ENCODE results near the gene PSMB3.
A peak's percentile ranks its signal among the peaks of the same experiment; 100 is the strongest.

PSMB3 gene

GRCh38 chr17:38752308-38753070, at the start of gene PSMB3:
TSS of gene PSMB3 (plus strand) at chr17:38752741. CDS start at chr17:38752827, 86 bp downstream.
- peak within 1 kb of the TSS; percentile 99 for H3K4me3 ChIP-seq (replicated peaks; ENCODE audit: low read depth, low read length)
- no peak for TF ChIP-seq CTCF (IDR thresholded peaks at IDR 0.05; ENCODE audit: low read length, missing control alignments)
- peak; percentile 100 for DNase-seq (ENCODE audit: low read depth)

DNA sequence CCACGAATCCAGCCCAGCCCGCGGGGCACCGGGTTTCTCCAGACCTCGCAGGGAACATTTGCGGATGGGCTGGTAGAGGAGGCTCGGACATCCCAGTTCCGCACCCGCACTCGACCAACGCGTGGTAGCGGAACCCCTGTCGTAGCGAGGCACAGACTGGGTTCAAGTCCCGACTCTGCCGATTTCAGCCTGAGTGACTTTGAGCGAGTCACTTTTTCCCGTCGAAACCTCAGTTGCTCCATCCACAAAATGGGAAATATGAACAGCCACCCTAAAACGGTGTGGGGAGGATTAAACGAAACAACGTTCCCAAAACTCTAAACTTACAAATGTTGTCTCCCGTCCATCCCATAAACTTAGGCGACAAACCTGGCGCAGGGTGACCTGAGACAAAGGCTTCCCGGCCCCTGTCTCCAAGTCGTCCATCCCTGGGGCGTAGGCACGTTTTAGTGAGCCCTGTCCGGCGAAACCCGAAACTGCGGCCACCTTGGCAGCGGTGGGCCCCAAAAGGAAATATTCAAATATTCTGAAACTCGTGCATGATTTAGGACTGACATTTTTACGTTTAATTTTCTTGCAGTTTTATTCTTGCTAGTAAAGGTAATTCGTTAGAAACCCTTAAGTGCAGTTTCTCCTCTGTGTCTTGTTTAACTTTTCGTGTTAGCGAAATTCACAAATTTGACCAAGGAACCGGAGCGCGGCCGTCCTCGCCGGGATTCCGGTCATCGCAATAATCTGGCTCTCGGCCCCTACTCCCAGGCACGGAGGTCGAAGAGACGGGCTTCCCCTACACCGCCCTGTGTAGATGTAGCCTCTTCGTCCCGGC, 49.4 kb upstream of the PSMB3 start:
- H3K4me3 ChIP-seq (replicated peaks; ENCODE audit: low read depth, low read length) = peak overlapping the region; percentile 77

DNA sequence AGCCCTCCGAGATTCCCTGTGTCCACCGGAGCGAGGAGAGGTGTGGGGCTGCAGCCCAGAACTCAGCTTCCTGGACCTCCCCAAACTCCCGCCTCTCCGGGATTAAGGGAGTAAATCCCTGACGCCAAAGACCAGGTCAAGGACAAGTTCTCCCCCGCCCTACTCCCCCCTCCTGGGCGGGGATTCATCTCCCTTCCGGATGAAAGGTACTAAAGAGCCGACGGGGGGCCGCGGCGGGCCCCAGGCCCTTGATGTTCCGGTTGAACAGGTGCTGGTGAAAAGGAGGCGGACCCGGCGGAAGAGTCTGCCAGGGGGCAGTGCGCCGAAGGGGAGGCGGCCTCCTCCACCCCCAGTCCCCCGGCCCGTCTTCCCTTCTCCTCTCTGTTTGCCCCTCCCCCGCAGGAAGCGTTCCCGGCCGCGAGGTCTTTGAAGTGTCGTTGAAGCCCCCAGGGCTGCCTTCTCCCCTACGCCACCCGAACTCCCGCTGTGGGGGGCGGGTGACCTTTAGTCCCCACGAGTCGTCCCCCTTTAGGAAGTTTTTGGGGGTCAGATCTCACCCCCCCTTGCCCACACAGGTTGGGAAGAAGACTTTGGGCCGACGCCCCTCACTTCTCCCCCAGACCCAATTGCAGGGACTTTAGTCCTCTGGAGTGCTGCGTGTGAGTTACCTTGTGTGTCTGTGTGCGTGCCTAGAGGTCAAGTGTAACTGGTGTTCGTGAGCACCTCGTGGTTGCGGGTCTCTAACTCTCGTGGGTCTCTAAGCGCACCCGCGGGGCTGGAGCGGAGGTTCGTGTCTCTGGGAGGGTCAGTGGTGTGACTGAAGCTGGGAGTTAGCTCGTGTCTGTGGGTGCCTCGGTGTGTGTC, 48.6 kb upstream of the PSMB3 start:
- TF ChIP-seq CTCF (IDR thresholded peaks at IDR 0.05; ENCODE audit: low read length, missing control alignments) = no peak
- peak; percentile 29 for DNase-seq (ENCODE audit: low read depth)
- H3K4me3 ChIP-seq (replicated peaks; ENCODE audit: low read depth, low read length) = peak overlapping the region; percentile 77

More for the DNA sequence above, 49.4 kb upstream of the PSMB3 start:
- no peak for TF ChIP-seq CTCF (IDR thresholded peaks at IDR 0.05; ENCODE audit: low read length, missing control alignments)
- DNase-seq (ENCODE audit: low read depth) = no peak

DNA sequence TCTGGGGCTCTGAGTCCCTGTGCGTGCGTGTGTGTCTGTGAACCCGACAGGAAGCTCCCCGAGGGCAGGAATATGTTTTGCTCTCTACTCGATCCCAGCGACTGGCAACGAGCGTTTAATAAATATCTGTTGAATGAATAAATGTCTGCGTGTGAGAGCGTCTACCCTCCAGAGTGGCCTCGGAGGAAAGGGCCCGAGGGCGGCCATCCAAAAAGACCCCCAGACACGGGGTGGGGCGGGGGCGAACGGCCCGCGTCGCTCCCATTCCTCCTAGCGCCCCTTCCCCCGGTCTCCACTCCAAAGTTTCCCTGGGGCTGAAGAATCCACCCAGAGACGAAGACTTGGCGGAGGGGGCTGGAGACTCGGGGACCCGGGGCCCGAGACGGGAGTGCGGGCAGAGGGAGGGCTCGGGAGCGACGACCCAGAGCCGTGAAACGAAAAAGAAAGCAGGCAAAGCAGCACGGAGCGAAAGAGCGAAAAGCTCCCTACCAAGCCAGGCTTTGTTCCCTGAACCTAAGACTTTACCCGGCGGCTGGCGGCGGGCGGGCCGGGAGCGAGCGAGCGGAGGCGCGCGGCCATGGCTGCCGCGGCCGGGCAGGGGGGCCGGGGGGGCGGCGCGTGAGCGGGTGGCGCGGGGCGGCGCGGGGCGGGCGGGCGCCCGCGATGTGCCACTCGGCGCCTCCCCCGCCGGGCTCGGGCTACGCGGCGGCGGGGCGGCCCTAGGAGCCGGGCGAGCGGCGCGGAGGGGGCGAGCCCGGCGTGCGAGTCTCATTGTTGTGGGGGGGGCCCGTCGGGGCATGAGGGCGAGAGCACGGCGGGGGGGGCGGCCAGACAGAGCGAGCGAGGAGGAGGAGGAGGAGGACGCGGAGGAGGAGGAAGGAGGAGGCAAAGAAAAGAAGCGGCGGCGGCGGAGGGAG, 47.7 kb upstream of the PSMB3 start, which contains the start of gene MLLT6:
MLLT6 (plus strand) TSS at position 668 of the 917 bp plus-strand sequence. CDS start 360 bp downstream, outside the sequence.
- no peak for TF ChIP-seq CTCF (IDR thresholded peaks at IDR 0.05; ENCODE audit: low read length, missing control alignments)
- peak within 1 kb of the TSS; percentile 77 for H3K4me3 ChIP-seq (replicated peaks; ENCODE audit: low read depth, low read length)
- peak; percentile 77 for DNase-seq (ENCODE audit: low read depth)

DNA sequence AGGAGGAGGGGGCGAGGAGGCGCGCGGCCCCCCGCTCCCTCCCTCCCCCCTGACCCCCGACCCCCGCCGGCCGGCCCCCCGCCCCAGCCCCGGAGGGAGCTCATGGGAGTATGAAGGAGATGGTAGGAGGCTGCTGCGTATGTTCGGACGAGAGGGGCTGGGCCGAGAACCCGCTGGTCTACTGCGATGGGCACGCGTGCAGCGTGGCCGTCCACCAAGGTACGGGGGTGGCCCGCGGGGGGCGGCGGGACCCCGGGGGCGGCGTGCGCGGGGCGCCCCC, 47.1 kb upstream of the PSMB3 start:
- DNase-seq (ENCODE audit: low read depth) = no peak
- H3K4me3 ChIP-seq (replicated peaks; ENCODE audit: low read depth, low read length) = peak overlapping the region; percentile 77
- TF ChIP-seq CTCF (IDR thresholded peaks at IDR 0.05; ENCODE audit: low read length, missing control alignments) = no peak
